HepG2 (cell line): ENCODE results near the gene NBEA. TPM values are rescaled to one million over a fixed set of nuclear protein-coding genes. Genes with fewer than 3 reads are reported as not detected.
"Not testable (repeated sequence)": the region's sequence is repeated elsewhere in the genome, so short reads cannot be mapped to it uniquely, and the experiment has no call there.

Experiments used
- ATAC-seq: fragments of 200-7000 bp; cut with Tn5 transposase; 3 replicates; pipeline ENCODE4 v1.9.1; 2020; ENCODE audit warnings: mild to moderate bottlenecking, moderate library complexity
- BruUV-seq: library from RNA; stranded (reverse); fragments of 400-500 nt; replicated peaks from 2 replicates; lab custom pipeline; 2021; lab: Mats Ljungman, UMichigan
- CTCF ChIA-PET: fragments of 300-600 bp; formaldehyde crosslinking; extraction: SDS; loops from one replicate; lab custom pipeline; 2021; ENCODE audit warnings: low total read pairs, inconsistent platforms, low intra/inter-chr PET ratio; lab: Yijun Ruan, JAX
- POLR2A ChIA-PET: fragments of 350-600 bp; sonication (Branson Sonifier 250); formaldehyde crosslinking; loops from one replicate; lab custom pipeline; 2020; ENCODE audit warnings: antibody characterized with exemption, inconsistent platforms; lab: Yijun Ruan, JAX
- DNase-seq: peaks from one replicate; pipeline ENCODE4 v3.0.0-alpha.2; 2015; ENCODE audit warnings: low spot score
- FAIRE-seq: peaks from 3 replicates; lab custom pipeline; 2011; peaks lifted over from hg19 to GRCh38; lab: Jason Lieb, UNC
- H2AFZ ChIP-seq: one replicate; pipeline ENCODE4 v1.6.1; 2011; ENCODE audit warnings: low read length, inconsistent platforms
- H3K27ac ChIP-seq: fragments of 300-600 bp; 3 replicates; pipeline ENCODE4 v1.8.0; 2011; ENCODE audit warnings: mixed run types, mild to moderate bottlenecking, mixed read lengths, low read length, inconsistent platforms; ENCODE audit not compliant: insufficient read depth; ENCODE audit errors: extremely low read length
- H3K27me3 ChIP-seq, 2 experiments: fragments of 200-600 bp in 1 of 2; 2 replicates in 1 of 2; 3 replicates in 1 of 2; pipeline versions ENCODE4 v1.6.0 to v1.8.0; 2011; ENCODE audit warnings: low read length in 2 of 2, mild to moderate bottlenecking in 2 of 2, moderate library complexity in 2 of 2, inconsistent platforms in 1 of 2; ENCODE audit not compliant: insufficient read depth in 2 of 2, control insufficient read depth in 1 of 2
- H3K36me3 ChIP-seq, 2 experiments: fragments of 200-600 bp in 1 of 2; replicated peaks in 1 of 2; 2 replicates in 1 of 2; 3 replicates in 1 of 2; pipeline versions ENCODE4 v1.5.1 to v1.8.0; 2011; ENCODE audit warnings: low read length in 2 of 2, inconsistent platforms in 1 of 2; ENCODE audit not compliant: insufficient read depth in 2 of 2, control insufficient read depth in 1 of 2
- H3K4me1 ChIP-seq: 2 replicates; pipeline ENCODE4 v1.5.1; 2012; ENCODE audit warnings: low read length, inconsistent platforms; ENCODE audit not compliant: insufficient read depth
- H3K4me2 ChIP-seq: 2 replicates; pipeline ENCODE4 v1.6.0; 2011; ENCODE audit warnings: low read depth, low read length, inconsistent platforms
- H3K4me3 ChIP-seq, 3 experiments: fragments of 200-600 bp in 1 of 3; sonication (generic), shearing (Covaris generic) in 1 of 3; replicated peaks in 1 of 3; 2 replicates each; pipeline ENCODE4 v1.5.1; 2011 to 2016; ENCODE audit warnings: low read length in 3 of 3, inconsistent platforms in 2 of 3, low read depth in 2 of 3, mild to moderate bottlenecking in 2 of 3, control low read depth in 1 of 3, mixed read lengths in 1 of 3; ENCODE audit not compliant: insufficient read depth in 1 of 3
- H3K79me2 ChIP-seq: one replicate; pipeline ENCODE4 v1.6.1; 2011; ENCODE audit warnings: low read length, inconsistent platforms; ENCODE audit not compliant: insufficient read depth
- H3K9ac ChIP-seq: 2 replicates; pipeline ENCODE4 v1.6.0; 2011; ENCODE audit warnings: mild to moderate bottlenecking, low read depth, low read length, inconsistent platforms; ENCODE audit not compliant: insufficient read depth
- H3K9me3 ChIP-seq: 2 replicates; pipeline ENCODE4 v1.5.1; 2012; ENCODE audit warnings: mild to moderate bottlenecking, low read length
- H4K20me1 ChIP-seq: 2 replicates; pipeline ENCODE4 v1.6.0; 2011; ENCODE audit warnings: inconsistent platforms, mild to moderate bottlenecking, low read length, moderate library complexity; ENCODE audit not compliant: insufficient read depth
- ISX ChIP-seq: sonication (generic); formaldehyde crosslinking; conservative IDR thresholded peaks from 2 replicates; pipeline ENCODE4 v1.5.0; 2020; ENCODE audit warnings: missing genetic modification reagents
- ZNF205 ChIP-seq: IDR thresholded peaks from 2 replicates; pipeline ENCODE4 v1.6.1; 2018; ENCODE audit warnings: missing biosample characterization, missing genetic modification reagents
- WGBS: methylation state at CpG from one replicate; pipeline ENCODE4 v1.1.6; 2017; ENCODE audit warnings: low lambda C conversion rate; 5-methylcytosine and 5-hydroxymethylcytosine counted together
- in situ Hi-C: cut with HindIII; loops from 2 replicates; pipeline ENCODE4 v1.10.0; 2017; ENCODE audit warnings: low pct_unique_long_range_greater_than_20kb; ENCODE audit not compliant: extremely low pct_ligation_motif_present
- intact Hi-C: fragments of 100-400 bp; cut with micrococcal nuclease; formaldehyde crosslinking; loops from one replicate; pipeline ENCODE4 v1.10.0; 2022; ENCODE audit not compliant: unreplicated experiment
- polyA plus RNA-seq, 8 experiments: library from polyadenylated mRNA; depleted of rRNA in 3 of 8; stranded (reverse) in 7 of 8; unstranded in 1 of 8; fragments of >200 nt; fragmentation: Illumina TruSeq in 4 of 8; extraction: Trizol in 4 of 8; gene quantifications; 2 replicates each; pipeline versions ENCODE4 v1.2.1 to v1.2.3, GENCODE V29; 2011 to 2016; ENCODE audit warnings: low read depth in 4 of 8, missing spikeins in 1 of 8, mixed read lengths in 1 of 8; ENCODE audit not compliant: insufficient read depth in 1 of 8
- total RNA-seq, 5 experiments: library from RNA; depleted of rRNA; stranded (reverse); fragments of >200 nt; fragmentation: Illumina TruSeq; extraction: Trizol; gene quantifications; 2 replicates each; pipeline ENCODE4 v1.2.3, GENCODE V29; 2016; ENCODE audit warnings: low read depth in 1 of 5
- TF ChIP-seq, protein P1 (sequence below): sonication (generic); formaldehyde crosslinking; conservative IDR thresholded peaks from 2 replicates; pipeline ENCODE4 v1.4.0; 2020; ENCODE audit warnings: mild to moderate bottlenecking, missing genetic modification reagents, moderate library complexity

NBEA gene
- total and polyA plus RNA-seq, 2 of the 13 experiments (the other 11 are each of a cell fraction or from before 2014, with no cell fraction given), result 2.7 to 2.8 TPM

DNA sequence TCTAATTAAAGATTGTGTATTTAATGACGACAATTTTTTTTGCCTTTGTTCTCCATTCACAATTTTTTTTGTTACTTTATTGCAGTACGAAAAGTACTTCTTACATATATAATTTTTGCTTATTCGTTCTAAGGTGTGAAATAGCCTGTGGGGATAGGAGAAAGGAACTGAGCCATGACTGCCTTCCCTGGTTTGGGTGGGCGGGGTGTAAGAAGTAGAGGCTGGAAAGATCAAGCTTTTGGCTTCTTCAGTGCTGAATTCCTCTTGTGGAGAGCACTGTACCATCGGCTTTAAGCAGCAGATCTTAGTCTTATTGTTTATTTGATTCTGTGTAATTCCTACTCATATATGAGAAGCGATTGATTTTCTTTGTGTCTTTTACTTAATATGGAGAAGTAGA, 115.8 kb downstream of the NBEA start (continued):
- TF ChIP-seq, protein P1, sequence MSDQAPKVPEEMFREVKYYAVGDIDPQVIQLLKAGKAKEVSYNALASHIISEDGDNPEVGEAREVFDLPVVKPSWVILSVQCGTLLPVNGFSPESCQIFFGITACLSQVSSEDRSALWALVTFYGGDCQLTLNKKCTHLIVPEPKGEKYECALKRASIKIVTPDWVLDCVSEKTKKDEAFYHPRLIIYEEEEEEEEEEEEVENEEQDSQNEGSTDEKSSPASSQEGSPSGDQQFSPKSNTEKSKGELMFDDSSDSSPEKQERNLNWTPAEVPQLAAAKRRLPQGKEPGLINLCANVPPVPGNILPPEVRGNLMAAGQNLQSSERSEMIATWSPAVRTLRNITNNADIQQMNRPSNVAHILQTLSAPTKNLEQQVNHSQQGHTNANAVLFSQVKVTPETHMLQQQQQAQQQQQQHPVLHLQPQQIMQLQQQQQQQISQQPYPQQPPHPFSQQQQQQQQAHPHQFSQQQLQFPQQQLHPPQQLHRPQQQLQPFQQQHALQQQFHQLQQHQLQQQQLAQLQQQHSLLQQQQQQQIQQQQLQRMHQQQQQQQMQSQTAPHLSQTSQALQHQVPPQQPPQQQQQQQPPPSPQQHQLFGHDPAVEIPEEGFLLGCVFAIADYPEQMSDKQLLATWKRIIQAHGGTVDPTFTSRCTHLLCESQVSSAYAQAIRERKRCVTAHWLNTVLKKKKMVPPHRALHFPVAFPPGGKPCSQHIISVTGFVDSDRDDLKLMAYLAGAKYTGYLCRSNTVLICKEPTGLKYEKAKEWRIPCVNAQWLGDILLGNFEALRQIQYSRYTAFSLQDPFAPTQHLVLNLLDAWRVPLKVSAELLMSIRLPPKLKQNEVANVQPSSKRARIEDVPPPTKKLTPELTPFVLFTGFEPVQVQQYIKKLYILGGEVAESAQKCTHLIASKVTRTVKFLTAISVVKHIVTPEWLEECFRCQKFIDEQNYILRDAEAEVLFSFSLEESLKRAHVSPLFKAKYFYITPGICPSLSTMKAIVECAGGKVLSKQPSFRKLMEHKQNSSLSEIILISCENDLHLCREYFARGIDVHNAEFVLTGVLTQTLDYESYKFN (CRISPR knock-in tag), result no peak
- TF ChIP-seq, all 625 proteins: peak for 0

DNA sequence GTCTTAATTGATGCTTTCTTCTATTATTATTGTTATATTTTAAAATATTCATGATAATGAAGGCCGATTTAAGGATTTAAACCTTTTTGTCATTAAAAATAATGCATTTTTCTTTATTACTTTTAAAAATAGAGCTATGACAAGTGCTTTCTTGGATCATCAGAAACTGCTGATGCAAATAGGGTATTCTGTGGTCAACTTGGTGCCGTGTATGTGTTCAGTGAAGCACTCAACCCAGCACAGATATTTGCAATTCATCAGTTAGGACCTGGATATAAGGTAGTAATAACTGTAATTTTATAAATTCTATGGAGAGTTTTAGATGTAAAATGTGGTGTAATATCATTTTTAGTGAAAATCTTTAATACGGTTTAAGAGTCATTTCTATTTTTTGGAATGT, 116.5 kb downstream of the NBEA start:
- WGBS, result 76% methylated on average over 3 of the region's 3 CpGs
- DNase-seq, H3K4me1 ChIP-seq, ATAC-seq, BruUV-seq, H3K9me3 ChIP-seq, H3K4me2 ChIP-seq, intact Hi-C loops, H4K20me1 ChIP-seq, H2AFZ ChIP-seq, H3K4me3 ChIP-seq, H3K9ac ChIP-seq, H3K79me2 ChIP-seq, H3K36me3 ChIP-seq, CTCF ChIA-PET, in situ Hi-C loops, H3K27me3 ChIP-seq, H3K27ac ChIP-seq, FAIRE-seq, POLR2A ChIA-PET: not testable (repeated sequence)

DNA sequence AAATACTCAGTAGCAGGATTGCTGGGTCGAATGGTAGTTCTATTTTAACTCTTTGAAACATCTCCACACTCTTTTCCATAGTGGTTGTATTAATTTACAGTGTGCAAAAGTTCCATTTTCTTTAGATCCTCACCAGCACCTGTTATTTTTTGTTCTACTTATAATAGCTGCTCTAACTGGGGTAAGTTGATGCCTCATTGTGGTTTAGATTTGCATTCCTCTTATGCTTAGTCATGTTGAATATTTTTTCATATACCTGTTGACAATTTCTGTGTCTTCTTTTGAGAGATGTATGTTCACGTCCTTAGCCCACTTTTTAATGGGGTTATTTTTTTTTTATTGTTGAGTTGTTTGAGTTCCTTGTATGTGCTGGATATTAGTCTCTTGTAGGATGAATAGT, 144.6 kb downstream of the NBEA start:
- TF ChIP-seq ZNF205 (CRISPR knock-in tag) (no peak), ISX (CRISPR knock-in tag) (no peak)
- in situ Hi-C loops (no loop called here), intact Hi-C loops (no loop called here)
- no peak overlapping the region for H3K27ac ChIP-seq
- WGBS, result 40% methylated on average over 2 of the region's 2 CpGs
- no peak for FAIRE-seq
- H3K79me2 ChIP-seq, result no peaks in the 10 kb centered on the region
- DNase-seq, result no peak
- no TSS peak for BruUV-seq
- no peaks in the 10 kb centered on the region for H3K4me1 ChIP-seq
- no peaks in the 10 kb centered on the region for H3K27me3 ChIP-seq
- H2AFZ ChIP-seq, result no peak overlapping the region
- ChIA-PET POLR2A (no interaction called here), CTCF (no interaction called here)
- H3K9me3 ChIP-seq, result no peaks in the 10 kb centered on the region
- no peaks in the 10 kb centered on the region for H3K36me3 ChIP-seq
- ATAC-seq, result no peak
- no peak overlapping the region for H3K9ac ChIP-seq
- H3K4me3 ChIP-seq, result no peak overlapping the region
- no peak overlapping the region for H3K4me2 ChIP-seq
- no peaks in the 10 kb centered on the region for H4K20me1 ChIP-seq
